Activated naive CD8-positive, alpha-beta T cell treated with anti-CD3 and anti-CD28 coated beads, Interleukin-2, amount 10 ng/mL, durations not matched to agents 7 days and 5 days (primary cell): ENCODE results near the gene KRABD2. TPM values are rescaled to one million over a fixed set of nuclear protein-coding genes. Genes with fewer than 3 reads are reported as not detected.
A peak's percentile ranks its signal among the peaks of the same experiment; 100 is the strongest.

Source experiments
- ATAC-seq: fragments of 150-1000 bp; cut with Tn5 transposase; one replicate; pipeline ENCODE4 v1.10.0; 2021; ENCODE audit warnings: low read depth, moderate library complexity
- POLR2A ChIA-PET: fragments of 350-600 bp; sonication (Branson Sonifier 250); formaldehyde crosslinking; loops from one replicate; lab custom pipeline; 2021; ENCODE audit warnings: antibody characterized with exemption; lab: Charles Lee
- DNase-seq: peaks from one replicate; pipeline ENCODE4 v3.0.0; 2021
- H3K27ac Mint-ChIP-seq: one replicate; pipeline ENCODE4 v1.8.0; 2022; ENCODE audit warnings: mild to moderate bottlenecking, mixed read lengths
- H3K27me3 Mint-ChIP-seq: one replicate; pipeline ENCODE4 v1.8.0; 2022; ENCODE audit warnings: mild to moderate bottlenecking, moderate library complexity, mixed read lengths
- H3K36me3 Mint-ChIP-seq: one replicate; pipeline ENCODE4 v1.8.0; 2021; ENCODE audit warnings: mild to moderate bottlenecking, mixed read lengths
- H3K4me1 Mint-ChIP-seq: one replicate; pipeline ENCODE4 v1.8.0; 2021; ENCODE audit warnings: mixed read lengths
- H3K4me3 Mint-ChIP-seq: one replicate; pipeline ENCODE4 v1.8.0; 2022; ENCODE audit warnings: mild to moderate bottlenecking, moderate library complexity, mixed read lengths
- H3K9me3 Mint-ChIP-seq: one replicate; pipeline ENCODE4 v1.8.0; 2021; ENCODE audit warnings: mixed read lengths
- total RNA-seq, 2 experiments: library from RNA; stranded (reverse); gene quantifications; one replicate each; pipeline ENCODE4 v1.2.3, GENCODE V29; 2021

The KRABD2 gene

DNA sequence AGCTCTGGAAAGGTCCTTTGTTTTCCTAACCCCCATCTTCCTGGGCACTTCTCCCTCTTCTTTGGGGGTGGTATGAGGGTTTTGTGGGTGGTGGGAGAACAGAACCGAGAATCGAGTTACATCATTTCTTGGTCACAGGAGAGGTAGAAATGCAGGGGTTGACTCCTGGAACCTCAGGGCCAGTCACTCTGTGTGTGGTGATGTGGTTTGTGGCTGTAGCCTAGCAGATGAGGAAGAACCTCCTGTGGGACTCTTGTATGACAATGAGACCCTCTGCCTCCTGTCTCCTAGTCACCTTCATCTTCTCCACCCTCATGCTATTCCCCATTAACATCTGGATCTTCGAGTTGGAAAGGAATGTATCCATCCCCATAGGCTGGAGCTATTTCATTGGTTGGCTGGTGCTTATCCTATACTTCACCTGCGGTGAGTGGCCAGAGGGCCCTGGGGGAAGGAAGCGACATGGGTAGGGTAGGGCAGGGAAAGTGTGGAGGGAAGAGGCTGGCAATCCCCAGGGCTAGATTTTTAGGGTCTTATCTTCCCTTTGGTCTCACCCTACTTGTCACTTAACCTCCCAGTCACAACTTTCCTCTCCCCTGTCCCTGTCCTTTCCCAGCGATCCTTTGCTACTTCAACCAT, 31.3 kb downstream of the KRABD2 start:
- Mint-ChIP-seq H3K4me1 (peaks cover 18% of the 10 kb centered on the region), H3K9me3 (no peaks in the 10 kb centered on the region), H3K4me3 (no peak overlapping the region), H3K36me3 (no peaks in the 10 kb centered on the region), H3K27me3 (peaks cover 53% of the 10 kb centered on the region), H3K27ac (no peak overlapping the region)
- DNase-seq (no peak), ATAC-seq (peak; percentile 22)
- POLR2A ChIA-PET = no interaction called here

DNA sequence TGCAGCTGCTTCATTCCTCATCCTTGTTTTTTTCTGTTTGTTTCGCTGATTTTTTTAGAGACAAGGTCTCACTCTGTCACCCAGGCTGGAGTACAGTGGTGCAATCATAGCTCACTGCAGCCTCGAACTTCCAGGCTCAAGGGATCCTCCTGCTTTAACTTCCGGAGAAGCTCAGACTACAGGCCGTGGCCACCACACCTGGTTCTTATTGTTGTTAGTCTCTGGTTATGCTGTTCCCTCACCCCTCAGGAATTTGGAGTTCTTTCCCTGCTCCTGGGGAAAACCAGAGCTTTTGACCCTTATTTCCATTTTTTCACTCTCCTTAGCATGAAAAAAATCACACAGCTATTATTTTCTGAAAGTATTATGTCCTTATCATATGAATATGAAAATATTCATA, 35.0 kb downstream of the KRABD2 start:
- Mint-ChIP-seq H3K27me3 (peaks cover 36% of the 10 kb centered on the region), H3K4me3 (no peak overlapping the region), H3K4me1 (peaks cover 28% of the 10 kb centered on the region), H3K27ac (no peak overlapping the region), H3K9me3 (no peaks in the 10 kb centered on the region), H3K36me3 (no peaks in the 10 kb centered on the region)
- DNase-seq (no peak), ATAC-seq (no peak)
- POLR2A ChIA-PET = no interaction called here

DNA sequence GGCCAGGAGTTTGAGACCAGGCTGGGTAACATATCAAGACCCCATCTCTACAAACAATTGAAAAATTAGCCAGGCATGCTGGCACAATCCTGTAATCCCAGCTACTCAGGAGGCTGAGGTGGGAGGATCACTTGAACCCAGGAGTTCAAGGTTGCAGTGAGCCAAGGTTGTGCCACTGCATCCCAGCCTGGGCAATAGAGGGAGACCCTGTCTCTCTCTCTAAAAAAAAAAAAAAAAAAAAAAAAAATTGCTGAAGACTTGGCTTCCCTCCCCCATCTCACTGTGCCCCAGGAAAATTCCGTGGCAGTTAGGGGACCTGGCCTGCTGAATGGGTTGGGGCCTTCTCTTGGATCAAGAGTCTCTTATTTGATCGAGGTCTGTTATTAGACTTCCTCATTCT, 37.0 kb downstream of the KRABD2 start, which contains the start of gene ODF4:
TSS of gene ODF4 (plus strand) at position 301 of the 400 bp plus-strand sequence. CDS start 212 bp downstream, outside the sequence.
- H3K36me3 Mint-ChIP-seq = no peaks in the 10 kb centered on the region
- ATAC-seq = no peak
- no peak for DNase-seq
- POLR2A ChIA-PET = interaction anchor here (1.7 kb wide), 1 partner anchor 37 kb away, joined by 6 read pairs; the partner anchor contains the start of gene KRABD2
- H3K4me3 Mint-ChIP-seq = no peak within 1 kb of the TSS
- H3K4me1 Mint-ChIP-seq = peaks cover 14% of the 10 kb centered on the region
- peaks cover 19% of the 10 kb centered on the region for H3K27me3 Mint-ChIP-seq
- no peak within 1 kb of the TSS for H3K27ac Mint-ChIP-seq
- H3K9me3 Mint-ChIP-seq = no peaks in the 10 kb centered on the region

DNA sequence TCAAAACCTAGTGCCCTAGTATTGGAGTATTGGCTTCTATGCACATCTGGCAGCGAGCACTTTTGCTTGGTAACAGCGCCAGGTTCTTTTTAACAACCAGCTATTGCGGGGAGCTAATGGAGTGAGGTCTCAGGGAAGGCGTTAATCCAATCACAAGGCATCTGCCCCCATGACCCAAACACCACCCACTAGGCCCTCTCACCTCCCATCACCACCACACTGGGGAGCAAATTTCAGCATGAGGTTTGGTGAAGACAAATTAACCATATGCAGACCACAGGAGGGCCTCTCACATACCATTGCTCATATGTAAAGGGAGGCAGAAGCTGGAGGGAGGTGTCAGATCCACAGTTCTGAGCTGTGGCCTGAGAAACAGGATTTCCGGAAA, 37.8 kb downstream of the KRABD2 start:
- ATAC-seq = no peak
- Mint-ChIP-seq H3K9me3 (no peaks in the 10 kb centered on the region), H3K36me3 (no peaks in the 10 kb centered on the region), H3K4me3 (no peak overlapping the region), H3K4me1 (peaks cover 12% of the 10 kb centered on the region), H3K27ac (no peak overlapping the region), H3K27me3 (peaks cover 12% of the 10 kb centered on the region)
- POLR2A ChIA-PET = interaction anchor here (1.2 to 1.7 kb wide), 2 partner anchors 9 to 37 kb away, joined by 3 to 6 read pairs; partner anchors contain the start of gene KRABD2
- no peak for DNase-seq

DNA sequence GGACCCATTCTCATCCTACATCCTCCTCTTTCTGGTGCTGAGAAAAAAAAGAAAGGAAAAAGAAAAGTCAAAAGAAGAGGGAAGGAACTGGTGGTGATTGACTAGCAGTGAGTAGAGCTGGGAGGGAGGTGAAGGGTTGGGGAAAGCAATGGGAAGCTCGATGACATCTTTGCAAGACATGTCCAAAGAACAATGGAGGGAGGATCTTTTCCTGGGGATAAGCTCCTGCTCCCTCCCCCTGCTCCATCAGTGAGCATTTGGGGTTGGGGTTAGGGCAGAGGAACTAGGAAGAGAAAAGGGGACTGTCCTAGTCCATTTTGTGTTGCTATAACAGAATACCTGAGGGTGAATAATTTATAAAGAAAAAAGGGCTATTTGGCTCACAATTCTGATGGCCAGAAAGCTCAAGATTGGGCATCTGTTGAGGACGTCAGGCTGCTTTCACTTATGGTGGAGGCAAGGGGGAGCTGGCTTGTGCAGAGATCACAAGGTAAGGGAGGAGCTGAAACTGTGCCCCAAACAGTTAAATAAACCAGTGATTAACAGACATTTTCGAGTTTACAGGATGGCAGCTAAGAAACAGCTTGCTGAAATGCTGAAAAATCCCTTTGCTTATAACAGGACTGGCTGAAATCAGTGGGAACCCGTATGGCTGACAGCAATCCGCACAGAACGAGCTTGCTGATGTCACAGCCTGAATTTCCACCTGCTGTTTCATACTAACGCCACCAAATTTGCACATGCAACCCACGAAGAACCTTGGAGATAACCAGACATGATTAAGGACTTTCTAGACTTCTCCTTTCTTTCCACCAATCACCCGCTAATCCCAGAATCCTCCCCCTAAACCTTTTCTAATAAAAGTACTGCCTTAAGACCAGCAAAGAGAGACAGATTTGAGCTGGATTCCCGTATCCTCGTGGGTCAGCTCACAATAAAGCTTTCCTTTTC, 38.4 kb downstream of the KRABD2 start:
- H3K27me3 Mint-ChIP-seq = peaks cover 10% of the 10 kb centered on the region
- DNase-seq = no peak
- no peak for ATAC-seq
- H3K4me3 Mint-ChIP-seq = peak overlapping the region; percentile 18
- no peak overlapping the region for H3K27ac Mint-ChIP-seq
- no peaks in the 10 kb centered on the region for H3K36me3 Mint-ChIP-seq
- peaks cover 12% of the 10 kb centered on the region for H3K4me1 Mint-ChIP-seq
- POLR2A ChIA-PET = interaction anchor here (0.5 to 1.7 kb wide), 3 partner anchors 9 to 1062 kb away, joined by 3 to 6 read pairs (median 4); partner anchors contain the start of gene KRABD2
- no peaks in the 10 kb centered on the region for H3K9me3 Mint-ChIP-seq

DNA sequence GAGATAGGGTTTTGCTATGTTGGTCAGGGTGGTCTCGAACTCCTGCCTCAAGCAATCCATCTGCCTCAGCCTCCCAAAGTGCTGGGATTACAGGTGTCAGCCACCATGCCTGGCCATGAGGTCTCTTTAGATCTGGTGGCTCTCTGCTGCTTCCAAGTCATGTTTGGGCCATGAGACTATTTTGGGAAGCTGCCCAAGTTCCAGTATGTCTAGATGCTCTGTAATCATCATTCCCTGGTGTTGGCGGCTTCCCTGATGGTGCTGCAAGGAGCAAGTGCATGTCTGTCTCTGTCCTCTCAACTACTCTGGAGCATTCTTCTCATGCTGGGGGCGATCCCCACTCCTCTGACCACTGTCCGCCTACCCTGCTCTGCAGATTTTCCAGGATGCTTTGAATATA, 43.2 kb downstream of the KRABD2 start:
- H3K27ac Mint-ChIP-seq = no peak overlapping the region
- no peak overlapping the region for H3K4me3 Mint-ChIP-seq
- peaks cover 7% of the 10 kb centered on the region for H3K27me3 Mint-ChIP-seq
- ATAC-seq (no peak), DNase-seq (no peak)
- H3K4me1 Mint-ChIP-seq = peaks cover 8% of the 10 kb centered on the region
- H3K36me3 Mint-ChIP-seq = no peaks in the 10 kb centered on the region
- POLR2A ChIA-PET = no interaction called here
- no peaks in the 10 kb centered on the region for H3K9me3 Mint-ChIP-seq

DNA sequence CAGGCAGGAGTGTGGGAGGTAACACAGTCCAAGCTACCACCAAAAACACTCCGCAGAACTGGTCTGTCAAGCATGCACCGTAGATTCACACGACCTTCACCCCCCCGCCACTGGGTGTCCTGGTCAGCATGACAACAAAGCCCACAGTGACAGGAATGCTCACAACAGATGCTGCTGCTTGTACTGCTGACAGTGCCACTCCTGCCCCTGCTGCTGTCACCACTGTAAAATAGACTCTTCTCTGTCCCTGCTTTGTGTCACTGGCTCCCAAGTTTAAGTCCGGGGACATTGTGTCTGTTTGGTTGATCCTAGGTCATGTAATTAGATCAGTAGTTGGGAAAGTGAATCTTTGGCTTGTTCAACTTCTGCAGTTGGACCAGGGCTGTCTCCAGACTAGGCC, 43.8 kb downstream of the KRABD2 start:
- Mint-ChIP-seq H3K4me1 (peaks cover 5% of the 10 kb centered on the region), H3K27ac (no peak overlapping the region), H3K9me3 (no peaks in the 10 kb centered on the region), H3K36me3 (no peaks in the 10 kb centered on the region), H3K4me3 (no peak overlapping the region), H3K27me3 (peaks cover 12% of the 10 kb centered on the region)
- ATAC-seq (no peak), DNase-seq (no peak)
- POLR2A ChIA-PET = no interaction called here

DNA sequence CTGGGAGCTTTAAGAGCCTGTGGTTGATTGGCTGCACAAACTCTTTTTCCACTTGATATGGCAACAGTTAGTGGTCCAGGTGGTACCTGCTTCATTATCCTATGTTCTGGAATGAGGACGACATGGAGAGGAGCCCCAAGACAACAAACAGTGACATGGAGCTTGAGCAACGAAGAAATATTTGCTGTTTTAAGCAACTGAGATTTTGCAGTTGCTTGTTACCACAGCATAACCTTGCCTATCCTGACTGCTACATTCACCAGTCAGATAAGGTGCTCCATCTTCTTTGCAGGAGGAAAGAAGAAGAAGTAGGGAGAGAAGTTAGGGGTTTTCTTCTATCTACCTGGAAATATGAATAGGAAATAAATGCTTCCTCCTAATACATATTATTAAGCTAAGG, 44.4 kb downstream of the KRABD2 start:
- Mint-ChIP-seq H3K36me3 (no peaks in the 10 kb centered on the region), H3K9me3 (no peaks in the 10 kb centered on the region), H3K4me3 (no peak overlapping the region), H3K27me3 (peaks cover 14% of the 10 kb centered on the region), H3K27ac (no peak overlapping the region), H3K4me1 (peaks cover 6% of the 10 kb centered on the region)
- POLR2A ChIA-PET = interaction anchor here (0.6 kb wide), 1 partner anchor 212 kb away, joined by 3 read pairs; no protein-coding TSS in a partner anchor
- ATAC-seq = no peak
- no peak for DNase-seq

DNA sequence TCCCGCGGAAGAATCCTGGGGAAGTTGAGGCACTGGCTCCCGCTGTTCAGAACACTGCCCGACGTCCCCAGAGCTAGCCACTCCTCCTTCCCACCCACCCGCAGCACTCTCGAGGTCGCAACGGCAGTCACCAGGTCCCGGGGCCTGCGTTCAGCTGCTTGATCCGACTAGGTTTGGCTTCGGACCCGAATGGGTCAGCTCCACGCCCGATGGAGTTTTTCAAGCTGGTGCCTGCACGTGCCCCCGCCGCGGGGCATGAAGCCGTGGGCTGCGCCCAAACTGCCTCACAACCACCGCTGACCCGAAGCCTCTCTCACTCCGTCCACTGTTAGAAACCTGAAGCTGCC, 49.2 kb downstream of the KRABD2 start:
- DNase-seq = no peak
- POLR2A ChIA-PET = interaction anchor here (1.0 kb wide), 1 partner anchor 49 kb away, joined by 3 read pairs; the partner anchor contains the start of gene KRABD2
- H3K27me3 Mint-ChIP-seq = peaks cover 36% of the 10 kb centered on the region
- no peaks in the 10 kb centered on the region for H3K36me3 Mint-ChIP-seq
- no peak overlapping the region for H3K27ac Mint-ChIP-seq
- peaks cover 17% of the 10 kb centered on the region for H3K4me1 Mint-ChIP-seq
- H3K9me3 Mint-ChIP-seq = no peaks in the 10 kb centered on the region
- no peak for ATAC-seq
- H3K4me3 Mint-ChIP-seq = peak overlapping the region; percentile 79

Other genes starting within 250 kb of the KRABD2 start
- gene PER1, start 224.3 kb downstream of the KRABD2 start, total RNA-seq = 10 to 100 TPM; 52.7 to 53.6 TPM
- 100 to 1,000 TPM; 116 to 118 TPM for gene VAMP2, start 213.8 kb downstream of the KRABD2 start, total RNA-seq
- gene TMEM107, start 200.3 kb downstream of the KRABD2 start, total RNA-seq = 10 to 100 TPM; 39.5 to 46.4 TPM
- 10 to 100 TPM; 15.7 to 16.5 TPM for gene BORCS6, start 186.5 kb downstream of the KRABD2 start, total RNA-seq
- gene AURKB, start 166.1 kb downstream of the KRABD2 start, total RNA-seq = 100 to 1,000 TPM; 128 to 152 TPM
- gene CTC1, start 128.6 kb downstream of the KRABD2 start, total RNA-seq = 100 to 1,000 TPM; 129 to 130 TPM
- 10 to 100 TPM; 47.2 to 56.8 TPM for gene PFAS, start 127.4 kb downstream of the KRABD2 start, total RNA-seq
- 10 to 100 TPM; 43.6 to 44.9 TPM for gene RANGRF, start 88.0 kb downstream of the KRABD2 start, total RNA-seq
- gene SLC25A35, start 81.3 kb downstream of the KRABD2 start, total RNA-seq = 1 to 10 TPM; 7.4 to 9.1 TPM
- gene ARHGEF15, start 66.5 kb downstream of the KRABD2 start, total RNA-seq = not detected
- not detected for gene ODF4, start 36.9 kb downstream of the KRABD2 start, total RNA-seq
- gene RPL26, start 6.5 kb upstream of the KRABD2 start, total RNA-seq = 1,000 to 10,000 TPM; 1,984 to 2,045 TPM
- under 1 TPM; 0.30 to 0.31 TPM for gene RNF222, start 21.1 kb upstream of the KRABD2 start, total RNA-seq
- gene NDEL1, start 59.2 kb upstream of the KRABD2 start, total RNA-seq = 10 to 100 TPM; 68.4 to 79.0 TPM